Sigmoid colon (tissue), 7 donors: ENCODE results near the gene PPP6R3. TPM values are rescaled to one million over a fixed set of nuclear protein-coding genes. Genes with fewer than 3 reads are reported as not detected.

Experiments used
- DNase-seq: peaks from one replicate; pipeline ENCODE4 v3.0.0-alpha.2; 2019
- H3K27ac ChIP-seq, 4 donors: fragments of 200-600 bp; sonication (generic); one replicate each; pipeline ENCODE4 v1.5.1; 2016 to 2019; ENCODE audit warnings: mild to moderate bottlenecking in 1 of 4
- H3K27me3 ChIP-seq, 3 donors: fragments of 200-600 bp; sonication (generic); one replicate each; pipeline ENCODE4 v1.5.1; 2019; ENCODE audit warnings: mild to moderate bottlenecking in 1 of 3
- H3K36me3 ChIP-seq, 4 donors: fragments of 200-600 bp; sonication (generic); one replicate each; pipeline ENCODE4 v1.5.1; 2016 to 2019
- H3K4me1 ChIP-seq, 4 donors: fragments of 200-600 bp; sonication (generic); one replicate each; pipeline ENCODE4 v1.5.1; 2017 to 2019
- H3K4me3 ChIP-seq, 4 donors: fragments of 200-600 bp; sonication (generic); one replicate each; pipeline ENCODE4 v1.5.1; 2017 to 2019; ENCODE audit warnings: mild to moderate bottlenecking in 2 of 4, moderate library complexity in 1 of 4
- H3K9me3 ChIP-seq, 4 donors: fragments of 200-600 bp in 3 of 4; sonication (generic) in 3 of 4; one replicate each; pipeline versions ENCODE4 v1.5.1 to v1.6.1; 2013 to 2019
- EP300 ChIP-seq, 4 donors: sonication (generic); formaldehyde crosslinking; IDR thresholded peaks; one replicate each; pipeline ENCODE4 v1.6.1; 2017; ENCODE audit warnings: antibody characterized with exemption in 4 of 4
- POLR2A ChIP-seq, 2 donors: fragments of 450-650 bp; IDR thresholded peaks; one replicate each; pipeline ENCODE4 v1.6.1; 2016; ENCODE audit warnings: antibody characterized with exemption in 2 of 2, mild to moderate bottlenecking in 2 of 2, moderate library complexity in 2 of 2
- POLR2AphosphoS5 ChIP-seq, 4 donors: sonication (generic); formaldehyde crosslinking; IDR thresholded peaks; one replicate each; pipeline ENCODE4 v1.6.1; 2017; ENCODE audit warnings: antibody characterized with exemption in 4 of 4
- WGBS, 2 donors: extraction: QIAGEN DNeasy Blood & Tissue Kit; methylation state at CpG; one replicate each; pipeline ENCODE4 v1.1.7; 2013; 5-methylcytosine and 5-hydroxymethylcytosine counted together
- intact Hi-C: fragments of 100-400 bp; cut with DNase I; formaldehyde crosslinking; loops from one replicate; pipeline ENCODE4 v1.15.1; 2023
- polyA plus RNA-seq, 3 donors: library from polyadenylated mRNA; stranded (reverse); fragments of 200-250 nt; gene quantifications; one replicate each; pipeline ENCODE4 v1.2.3, GENCODE V29; 2013
- total RNA-seq, 4 donors: library from RNA; depleted of rRNA; stranded (reverse); fragments of >200 nt; gene quantifications; one replicate each; pipeline ENCODE4 v1.1.0, GENCODE V29; 2016
- TF ChIP-seq, protein P1 (sequence below), 4 experiments: fragments of 450-650 bp in 3 of 4; fragments of 200-600 bp in 1 of 4; IDR thresholded peaks; one replicate each; pipeline ENCODE4 v1.5.1; 2016 to 2019; ENCODE audit warnings: antibody characterized with exemption in 4 of 4, mild to moderate bottlenecking in 3 of 4, moderate library complexity in 2 of 4
- donor health status: healthy with polysubstance abuse.
- donor health status: Bipolar disorder and iron deficiency.
- donor health status: healthy.

The PPP6R3 gene
- total and polyA plus RNA-seq, 7 donors = 24.0 to 157 (median 133) TPM

DNA sequence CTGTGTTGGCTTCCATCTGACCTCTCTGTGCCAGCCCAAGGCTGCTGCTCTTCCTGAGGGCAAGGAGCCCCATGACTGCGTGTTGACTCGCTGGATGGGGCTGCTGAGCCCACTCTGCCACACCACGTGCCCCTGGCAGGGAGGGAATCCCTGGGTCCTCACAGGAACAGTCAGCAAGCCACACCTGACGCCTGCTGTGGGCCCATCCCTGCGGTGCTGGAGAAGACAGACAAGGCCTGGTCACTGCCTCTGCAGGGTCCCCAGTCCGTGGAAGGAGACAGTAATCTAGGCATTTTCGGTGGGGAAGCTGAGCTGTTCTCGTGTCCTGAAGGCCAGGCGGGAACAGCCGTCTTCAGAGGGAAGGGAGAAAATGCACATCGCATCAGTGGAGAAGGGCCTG lies 10.6 kb upstream of the PPP6R3 start:
- no peak for DNase-seq
- Histone ChIP-seq H3K36me3 (peaks cover 0 to 17% (median 0%) of the 10 kb centered on the region in 4 donors), H3K27me3 (no peaks in the 10 kb centered on the region), H3K4me1 (peaks cover 0 to 10% (median 4%) of the 10 kb centered on the region in 4 donors), H3K27ac (peak overlapping the region in 2 of 4 donors; percentile 4 to 5), H3K4me3 (no peak overlapping the region), H3K9me3 (no peaks in the 10 kb centered on the region)
- 94 to 95% methylated on average over 11 of the region's 11 CpGs for WGBS, 2 donors
- intact Hi-C loops = loop anchor here (10.0 kb wide), 1 partner anchor 65 kb away; no protein-coding TSS in a partner anchor
- TF ChIP-seq POLR2A (IDR thresholded peaks at IDR 0.05) (no peak), EP300 (IDR thresholded peaks at IDR 0.05) (no peak), POLR2AphosphoS5 (IDR thresholded peaks at IDR 0.05) (no peak)
- TF ChIP-seq, protein P1, sequence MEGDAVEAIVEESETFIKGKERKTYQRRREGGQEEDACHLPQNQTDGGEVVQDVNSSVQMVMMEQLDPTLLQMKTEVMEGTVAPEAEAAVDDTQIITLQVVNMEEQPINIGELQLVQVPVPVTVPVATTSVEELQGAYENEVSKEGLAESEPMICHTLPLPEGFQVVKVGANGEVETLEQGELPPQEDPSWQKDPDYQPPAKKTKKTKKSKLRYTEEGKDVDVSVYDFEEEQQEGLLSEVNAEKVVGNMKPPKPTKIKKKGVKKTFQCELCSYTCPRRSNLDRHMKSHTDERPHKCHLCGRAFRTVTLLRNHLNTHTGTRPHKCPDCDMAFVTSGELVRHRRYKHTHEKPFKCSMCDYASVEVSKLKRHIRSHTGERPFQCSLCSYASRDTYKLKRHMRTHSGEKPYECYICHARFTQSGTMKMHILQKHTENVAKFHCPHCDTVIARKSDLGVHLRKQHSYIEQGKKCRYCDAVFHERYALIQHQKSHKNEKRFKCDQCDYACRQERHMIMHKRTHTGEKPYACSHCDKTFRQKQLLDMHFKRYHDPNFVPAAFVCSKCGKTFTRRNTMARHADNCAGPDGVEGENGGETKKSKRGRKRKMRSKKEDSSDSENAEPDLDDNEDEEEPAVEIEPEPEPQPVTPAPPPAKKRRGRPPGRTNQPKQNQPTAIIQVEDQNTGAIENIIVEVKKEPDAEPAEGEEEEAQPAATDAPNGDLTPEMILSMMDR (IDR thresholded peaks at IDR 0.05) = no peak

DNA sequence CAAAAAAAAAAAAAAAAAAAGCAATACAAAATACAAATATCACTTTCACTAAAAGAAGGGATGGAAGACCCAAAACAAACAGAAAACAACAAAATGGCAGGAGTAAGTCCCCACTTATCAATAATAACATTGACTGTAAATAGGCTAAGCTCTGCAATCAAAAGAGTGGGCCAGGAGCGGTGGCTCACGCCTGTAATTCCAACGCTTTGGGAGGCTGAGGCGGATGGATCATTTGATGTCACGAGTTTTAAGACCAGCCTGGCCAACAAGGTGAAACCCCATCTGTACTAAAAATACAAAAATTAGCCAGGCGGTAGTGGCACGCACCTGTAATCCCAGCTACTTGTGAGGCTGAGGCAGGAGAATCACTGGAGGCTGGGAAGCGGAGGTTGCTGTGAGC lies 9.8 kb upstream of the PPP6R3 start:
- no peak overlapping the region for H3K4me3 ChIP-seq
- peaks cover 0 to 17% (median 0%) of the 10 kb centered on the region in 4 donors for H3K36me3 ChIP-seq
- WGBS, 2 donors = 94 to 98% methylated on average over 8 of the region's 8 CpGs
- DNase-seq = no peak
- TF ChIP-seq, protein P1 (IDR thresholded peaks at IDR 0.05) = no peak
- TF ChIP-seq EP300 (IDR thresholded peaks at IDR 0.05) (no peak), POLR2A (IDR thresholded peaks at IDR 0.05) (no peak), POLR2AphosphoS5 (IDR thresholded peaks at IDR 0.05) (no peak)
- intact Hi-C loops = no loop called here
- H3K27me3 ChIP-seq = no peaks in the 10 kb centered on the region
- no peaks in the 10 kb centered on the region for H3K9me3 ChIP-seq
- no peak overlapping the region for H3K27ac ChIP-seq
- peaks cover 0 to 7% (median 2%) of the 10 kb centered on the region in 4 donors for H3K4me1 ChIP-seq

DNA sequence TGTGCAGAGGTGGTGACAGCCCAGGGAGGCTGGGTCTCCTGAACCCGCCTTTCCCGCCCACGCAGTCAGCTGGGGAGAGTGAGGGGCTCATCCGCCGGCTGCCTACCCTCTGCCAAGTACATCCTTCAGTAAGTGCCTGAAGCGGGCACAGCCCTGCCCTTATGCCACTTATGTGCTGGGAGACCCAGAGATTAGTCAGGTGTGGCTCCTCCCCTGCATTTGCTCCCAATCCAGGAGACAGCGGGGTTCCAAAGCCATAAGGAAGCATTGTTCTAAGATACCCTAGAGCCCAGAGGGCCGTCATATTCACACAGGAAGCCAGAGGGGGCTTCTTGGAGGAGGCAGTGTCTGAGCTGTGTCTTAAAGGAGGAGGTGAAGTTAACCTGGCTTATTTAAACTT lies 5.8 kb upstream of the PPP6R3 start:
- no peaks in the 10 kb centered on the region for H3K36me3 ChIP-seq
- no peak for DNase-seq
- intact Hi-C loops = no loop called here

DNA sequence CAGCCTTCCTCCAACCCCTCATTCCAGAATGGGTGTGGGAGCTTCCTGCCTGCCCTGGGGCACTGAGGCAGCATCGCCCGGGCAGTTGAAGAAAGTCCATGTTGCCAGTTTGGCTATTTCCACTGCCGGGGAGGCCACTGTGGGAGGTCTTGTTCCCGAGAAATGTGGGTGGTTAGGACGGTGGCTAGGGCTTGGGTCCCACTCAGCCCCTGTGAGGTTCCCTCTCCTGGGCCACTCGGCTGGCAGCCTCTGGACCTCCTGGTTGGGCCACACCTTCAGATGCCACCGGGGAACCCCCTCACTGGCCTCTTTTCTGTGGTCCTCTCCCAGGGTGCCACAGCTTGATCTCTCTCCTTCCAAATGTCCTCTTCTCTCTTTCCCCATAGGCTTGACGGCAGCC lies 5.1 kb upstream of the PPP6R3 start:
- Histone ChIP-seq H3K27me3 (no peaks in the 10 kb centered on the region), H3K36me3 (no peaks in the 10 kb centered on the region), H3K4me3 (no peak overlapping the region), H3K9me3 (no peaks in the 10 kb centered on the region), H3K27ac (no peak overlapping the region), H3K4me1 (peaks cover 0 to 7% (median 2%) of the 10 kb centered on the region in 4 donors)
- no peak for DNase-seq
- 56 to 77% methylated on average over 8 of the region's 8 CpGs for WGBS, 2 donors
- intact Hi-C loops = no loop called here
- TF ChIP-seq POLR2A (IDR thresholded peaks at IDR 0.05) (no peak), EP300 (IDR thresholded peaks at IDR 0.05) (no peak), POLR2AphosphoS5 (IDR thresholded peaks at IDR 0.05) (no peak)
- TF ChIP-seq, protein P1 (IDR thresholded peaks at IDR 0.05) = no peak

More for the DNA sequence above, 5.8 kb upstream of the PPP6R3 start:
- H3K27ac ChIP-seq = no peak overlapping the region
- TF ChIP-seq EP300 (IDR thresholded peaks at IDR 0.05) (no peak), POLR2AphosphoS5 (IDR thresholded peaks at IDR 0.05) (no peak)
- TF ChIP-seq, protein P1 (IDR thresholded peaks at IDR 0.05) = no peak
- H3K27me3 ChIP-seq = no peaks in the 10 kb centered on the region
- H3K9me3 ChIP-seq = no peaks in the 10 kb centered on the region
- H3K4me1 ChIP-seq = peaks cover 0 to 5% (median 1%) of the 10 kb centered on the region in 4 donors
- WGBS, 2 donors = 25 to 61% methylated on average over 8 of the region's 8 CpGs
- no peak overlapping the region for H3K4me3 ChIP-seq
